GM19023 (cell line): ENCODE data around the gene ACTN4.
A peak's percentile ranks its signal among the peaks of the same experiment; 100 is the strongest.
"Not testable (repeated sequence)": the region's sequence is repeated elsewhere in the genome, so short reads cannot be mapped to it uniquely, and the experiment has no call there.

Source experiments
- ATAC-seq: cut with Tn5 transposase; IDR thresholded peaks from one replicate; pipeline ENCODE4 v1.9.1; 2021; ENCODE audit warnings: mild to moderate bottlenecking, moderate library complexity; ENCODE audit not compliant: unreplicated experiment

Gene ACTN4

GRCh38 chr19:38735257-38735686 is 87.8 kb downstream of the ACTN4 start:
- ATAC-seq = peak; percentile 38

DNA sequence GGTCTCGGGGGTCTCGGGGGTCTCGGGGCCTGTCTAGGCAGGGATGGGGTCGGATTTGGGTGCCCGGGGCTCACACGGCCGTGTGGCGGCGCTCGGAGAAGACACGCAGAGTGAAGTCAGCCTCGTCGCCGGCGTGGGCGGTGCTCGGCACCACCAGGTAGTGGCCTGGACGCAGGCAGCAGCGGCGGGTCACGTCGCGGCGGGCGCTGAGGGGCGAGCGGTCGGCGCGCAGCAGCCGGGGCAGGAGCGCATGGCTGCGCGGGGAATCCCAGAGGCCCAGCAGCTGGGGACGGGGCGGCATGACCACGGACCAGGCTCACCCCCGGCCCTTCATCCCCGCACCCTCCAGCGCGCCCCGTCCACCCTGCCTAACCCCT is 88.6 kb downstream of the ACTN4 start:
- no peak for ATAC-seq

DNA sequence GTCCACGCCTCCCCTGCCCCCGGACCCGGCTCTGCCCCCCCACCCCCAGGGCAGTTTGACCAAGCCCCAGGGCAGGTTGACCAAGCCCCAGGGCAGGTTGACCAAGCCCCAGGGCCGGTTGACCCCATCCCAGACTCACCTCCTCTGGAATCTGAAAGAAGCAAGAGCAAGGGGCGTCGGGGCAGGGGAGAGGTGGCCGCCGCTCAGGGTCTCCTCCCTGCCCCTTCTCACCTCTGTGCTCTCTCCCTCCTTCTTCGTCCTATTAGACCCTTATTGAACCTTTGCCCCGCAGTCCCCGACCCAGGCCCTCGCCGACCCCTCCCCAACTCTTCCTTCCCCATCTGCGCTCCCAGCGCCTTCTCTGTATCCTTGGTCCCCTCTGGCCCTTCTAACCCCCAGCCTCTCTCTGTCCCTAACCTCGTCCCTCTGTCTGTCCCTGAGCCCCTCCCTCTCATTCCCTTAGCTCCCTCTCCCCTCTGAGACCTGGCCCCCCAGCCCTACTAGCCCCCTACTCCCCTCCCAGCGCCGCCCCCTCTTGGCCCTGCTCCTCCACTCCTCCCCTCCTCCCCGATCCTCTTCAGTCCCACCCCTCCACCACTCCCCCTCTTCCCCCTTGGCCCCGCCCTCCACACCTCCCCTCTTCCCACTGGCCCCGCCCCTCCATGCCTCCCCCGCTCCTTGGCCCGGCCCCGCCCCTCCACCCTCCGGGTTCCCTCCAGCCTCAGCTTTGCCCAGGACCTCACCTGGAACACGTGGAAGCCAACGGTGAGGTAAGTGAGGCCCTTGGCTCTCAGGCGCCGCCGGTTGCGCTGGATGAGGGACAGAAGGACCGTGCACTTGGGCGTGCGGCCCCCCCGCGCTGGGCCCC is 89.2 kb downstream of the ACTN4 start:
- ATAC-seq = no peak

GRCh38 chr19:38737281-38737865 is 89.9 kb downstream of the ACTN4 start:
- no peak for ATAC-seq

DNA sequence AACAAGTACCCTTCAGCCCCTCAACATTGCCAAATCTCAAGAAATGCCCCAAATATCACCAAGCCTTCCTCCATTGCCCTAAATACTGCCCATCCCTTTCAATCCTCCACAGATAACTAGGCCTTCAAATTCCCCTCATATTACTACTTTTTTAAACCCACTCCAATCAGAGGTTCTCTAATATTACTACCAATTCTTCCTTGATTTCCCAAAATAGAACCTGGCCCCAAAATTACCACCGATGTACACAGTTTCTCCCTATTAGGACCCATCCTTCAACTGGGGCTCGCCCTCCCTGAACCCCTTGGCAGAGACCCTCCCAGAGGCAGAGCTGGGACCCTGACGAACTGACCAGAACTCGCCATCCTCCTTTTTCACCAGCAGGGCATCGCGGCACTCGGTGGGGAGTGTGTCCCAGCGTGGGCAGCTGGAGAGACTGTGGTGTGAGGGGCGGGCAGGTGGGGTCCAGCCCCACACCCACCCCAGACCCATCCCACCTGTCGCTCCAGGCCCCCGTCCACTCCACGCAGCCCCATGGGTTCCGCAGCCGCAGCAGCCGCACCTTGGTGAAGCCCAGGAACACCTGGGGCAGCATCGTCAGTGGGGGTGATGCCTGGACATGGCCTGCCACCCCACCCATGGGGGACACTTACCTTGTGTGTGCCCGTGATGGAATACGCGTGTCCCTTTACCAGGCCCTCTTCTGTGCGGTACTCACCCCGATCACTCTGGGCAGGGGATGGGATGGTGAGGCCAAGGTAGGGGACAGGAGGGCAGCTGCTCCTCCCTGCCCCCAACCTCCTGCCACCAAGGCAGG is 90.7 kb downstream of the ACTN4 start:
- ATAC-seq = no peak

DNA sequence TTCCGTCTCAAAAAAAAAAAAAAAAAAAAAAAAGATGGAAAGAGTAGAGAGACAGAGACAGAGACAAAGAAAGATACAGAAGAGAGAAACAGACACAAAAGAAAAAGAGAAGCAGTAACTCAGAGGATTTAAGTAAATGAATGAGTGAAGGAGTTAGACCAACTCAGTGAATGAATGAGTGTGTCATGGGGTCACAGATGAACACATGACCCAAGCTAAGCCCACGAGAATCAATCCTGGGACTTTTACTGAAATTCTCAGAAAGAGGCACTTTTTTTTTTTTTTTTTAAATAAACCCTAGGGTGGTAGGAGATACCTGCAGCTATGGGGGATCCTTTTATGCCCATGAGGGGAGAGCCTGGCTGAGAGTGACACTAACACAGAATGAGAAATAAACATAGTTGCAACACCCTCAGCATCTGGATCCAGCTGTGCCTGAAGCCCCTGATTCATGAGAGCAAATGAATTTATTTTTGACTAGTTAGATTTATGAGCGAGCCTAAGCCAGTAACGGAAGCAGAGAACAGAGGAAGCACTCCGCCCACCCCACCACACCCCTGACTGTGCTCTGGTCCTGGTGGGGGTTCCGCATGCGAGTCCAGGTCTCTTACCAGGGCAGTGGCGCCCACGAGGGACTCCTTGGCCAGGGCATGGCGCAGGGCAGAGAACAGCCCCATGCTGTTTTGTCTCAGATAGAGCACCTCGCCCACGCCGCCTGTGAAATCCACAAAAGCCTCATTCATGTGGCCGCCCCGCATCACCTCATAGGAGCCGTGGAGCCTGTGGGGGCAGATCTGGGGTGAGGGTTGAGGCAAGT is 92.2 kb downstream of the ACTN4 start:
- no peak for ATAC-seq

GRCh38 chr19:38740257-38740592 is 92.8 kb downstream of the ACTN4 start:
- ATAC-seq = no peak

DNA sequence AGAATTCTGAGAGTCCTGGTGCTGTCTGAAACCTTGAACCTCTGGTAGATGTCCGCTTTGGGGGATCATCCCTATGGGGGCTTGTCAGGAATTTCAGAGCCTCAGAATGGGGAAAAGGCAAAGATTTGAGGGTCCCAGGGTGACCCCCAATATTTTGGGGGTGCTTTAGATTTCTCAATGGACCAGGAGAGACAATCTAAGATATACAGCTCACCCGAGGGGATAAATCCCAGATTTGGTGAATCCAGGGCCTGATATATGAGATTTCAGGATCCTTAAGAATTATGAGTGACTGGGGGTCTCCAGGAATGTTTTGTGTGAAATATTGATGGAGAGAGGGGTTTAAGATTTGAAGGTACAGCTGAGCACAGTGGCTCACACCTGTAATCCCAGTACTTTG is 93.5 kb downstream of the ACTN4 start:
- ATAC-seq = no peak

DNA sequence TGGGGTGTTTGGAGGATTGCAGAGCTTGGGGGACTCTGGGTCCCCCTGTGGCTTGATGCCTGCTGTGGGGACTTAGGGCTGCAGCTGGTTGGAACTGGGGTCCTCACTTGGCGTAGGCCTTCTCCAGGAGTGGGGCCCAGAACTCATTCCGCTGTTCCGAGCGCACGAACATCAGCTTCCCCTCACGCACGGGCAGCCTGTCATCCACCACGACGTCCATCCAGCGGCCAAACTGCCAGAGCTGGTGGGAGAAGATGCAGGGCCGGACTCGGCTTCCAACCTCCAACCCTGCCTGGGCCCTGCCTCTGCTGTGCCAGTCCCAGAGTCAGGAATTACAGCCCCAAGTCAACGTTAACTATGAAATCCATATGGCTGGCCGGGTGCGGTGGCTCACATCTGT is 94.2 kb downstream of the ACTN4 start:
- no peak for ATAC-seq

DNA sequence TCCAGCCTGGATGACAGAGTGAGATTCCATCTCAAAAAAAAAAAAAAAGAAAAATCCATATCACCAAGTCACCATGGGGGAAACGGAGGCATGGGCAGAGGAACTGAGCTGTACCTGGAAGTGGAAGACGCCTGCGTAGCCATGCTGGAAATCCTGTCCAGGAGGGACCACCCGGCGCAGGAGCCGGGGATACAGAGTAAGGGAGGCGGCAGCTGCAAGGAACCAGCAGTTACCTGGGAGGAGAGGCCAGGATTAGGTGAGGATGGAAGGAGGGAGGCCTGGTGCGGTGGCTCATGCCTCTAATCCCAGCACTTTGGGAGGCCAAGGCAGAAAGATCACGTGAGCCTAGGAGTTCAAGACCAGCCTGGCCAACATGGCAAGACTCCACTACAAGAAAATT is 94.8 kb downstream of the ACTN4 start:
- ATAC-seq = no peak

GRCh38 chr19:38742906-38743305 is 95.5 kb downstream of the ACTN4 start:
- no peak for ATAC-seq

DNA sequence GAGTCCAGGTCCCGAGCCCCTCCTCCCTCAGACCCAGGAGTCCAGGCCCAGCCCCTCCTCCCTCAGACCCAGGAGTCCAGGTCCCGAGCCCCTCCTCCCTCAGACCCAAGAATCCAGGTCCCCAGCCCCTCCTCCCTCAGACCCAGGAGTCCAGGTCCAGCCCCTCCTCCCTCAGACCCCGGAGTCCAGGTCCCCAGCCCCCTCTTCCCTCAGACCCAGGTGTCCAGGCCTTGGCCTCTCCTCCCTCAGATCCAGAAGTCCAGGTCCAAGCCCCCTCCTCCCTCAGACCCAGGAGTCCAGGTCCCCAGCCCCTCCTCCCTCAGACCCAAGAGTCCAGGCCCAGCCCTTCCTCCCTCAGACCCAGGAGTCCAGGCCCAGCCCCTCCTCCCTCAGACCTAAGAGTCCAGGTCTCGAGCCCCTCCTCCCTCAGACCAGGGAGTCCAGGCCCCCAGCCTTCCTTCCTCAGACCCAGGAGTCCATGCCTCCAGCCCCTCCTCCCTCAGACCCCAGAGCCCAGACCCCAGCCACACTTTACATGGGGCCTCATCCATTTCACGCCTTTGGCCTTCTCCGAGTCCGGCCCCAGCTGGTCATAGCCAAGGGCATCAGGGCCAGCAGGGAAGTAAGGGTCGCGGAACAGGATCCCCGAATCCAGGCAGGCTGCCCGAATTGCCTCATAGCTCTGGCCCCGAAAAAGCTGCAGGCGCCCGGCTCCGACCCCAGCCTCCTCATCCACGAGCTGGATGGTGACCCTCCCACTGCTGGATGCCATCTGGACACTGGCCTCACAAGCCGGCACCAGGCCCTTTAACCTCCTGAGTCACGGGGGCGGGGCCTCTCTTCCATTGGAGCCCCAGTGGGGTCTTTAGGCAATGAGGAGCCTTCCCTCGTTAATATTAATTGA is 96.2 kb downstream of the ACTN4 start:
- no peak for ATAC-seq

DNA sequence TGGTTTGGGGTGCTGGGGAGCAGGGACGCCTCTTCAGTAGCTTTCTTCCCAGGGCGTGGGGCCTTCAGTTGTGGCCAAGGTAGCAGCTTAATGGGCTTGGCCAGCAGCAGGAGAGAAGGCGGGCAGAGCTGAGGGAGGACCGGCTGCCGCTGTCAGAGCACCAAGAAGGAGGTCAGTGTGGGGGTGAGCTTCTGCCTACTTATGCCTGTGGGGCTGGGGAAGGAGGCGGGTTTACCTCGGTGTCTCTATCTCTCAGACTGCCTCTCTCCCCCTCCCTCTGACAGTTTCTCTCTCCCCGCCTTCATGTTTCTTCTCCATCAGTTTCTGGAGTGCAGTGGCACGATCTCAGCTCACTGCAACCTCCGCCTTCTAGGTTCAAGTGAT is 96.8 kb downstream of the ACTN4 start, which contains the start of gene CAPN12:
Gene CAPN12, minus strand, starts transcription at position 177 of the 384 bp plus-strand sequence. CDS start 309 bp downstream, outside the sequence.
- no peak for ATAC-seq

- no peak for ATAC-seq
These were observed 97.4 kb downstream of the ACTN4 start for GRCh38 chr19:38744874-38745273.

DNA sequence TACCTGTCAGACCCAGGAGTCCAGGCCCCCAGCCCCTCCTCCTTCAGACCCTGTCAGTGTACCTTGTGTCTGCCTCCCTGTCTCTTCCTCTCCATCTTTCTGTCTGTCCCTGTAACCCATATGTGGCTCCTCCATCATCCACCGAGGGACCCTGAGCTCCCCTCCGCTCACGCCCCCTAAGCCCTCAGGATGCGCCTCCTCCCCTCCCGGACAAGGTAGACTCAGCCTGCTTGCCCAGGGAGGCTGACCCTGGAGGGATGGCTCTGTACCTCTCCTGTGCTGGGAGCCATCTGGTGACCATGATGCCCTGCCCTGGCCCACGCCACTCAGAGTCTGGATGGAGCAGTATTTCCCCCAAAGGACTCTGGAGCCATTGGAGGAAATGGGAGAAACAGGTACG is 97.9 kb downstream of the ACTN4 start:
- no peak for ATAC-seq

DNA sequence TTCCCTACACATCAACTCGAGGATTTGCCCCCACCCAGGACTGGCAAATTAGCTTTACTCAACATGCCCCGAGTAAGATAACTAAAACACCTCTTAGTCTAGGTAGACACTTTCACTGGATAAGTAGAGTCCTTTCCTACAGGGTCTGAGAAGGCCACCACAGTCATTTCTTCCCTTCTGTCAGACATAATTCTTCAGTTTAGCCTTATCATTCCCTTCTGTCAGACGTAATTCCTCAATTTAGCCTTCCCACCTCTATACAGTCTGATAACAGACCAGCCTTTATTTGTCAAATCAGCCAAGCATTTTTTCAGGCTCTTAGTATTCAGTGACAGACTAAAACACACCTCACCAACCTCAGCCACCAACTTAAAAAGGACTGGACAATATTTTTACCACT is 106.3 kb downstream of the ACTN4 start:
- not testable (repeated sequence) for ATAC-seq

DNA sequence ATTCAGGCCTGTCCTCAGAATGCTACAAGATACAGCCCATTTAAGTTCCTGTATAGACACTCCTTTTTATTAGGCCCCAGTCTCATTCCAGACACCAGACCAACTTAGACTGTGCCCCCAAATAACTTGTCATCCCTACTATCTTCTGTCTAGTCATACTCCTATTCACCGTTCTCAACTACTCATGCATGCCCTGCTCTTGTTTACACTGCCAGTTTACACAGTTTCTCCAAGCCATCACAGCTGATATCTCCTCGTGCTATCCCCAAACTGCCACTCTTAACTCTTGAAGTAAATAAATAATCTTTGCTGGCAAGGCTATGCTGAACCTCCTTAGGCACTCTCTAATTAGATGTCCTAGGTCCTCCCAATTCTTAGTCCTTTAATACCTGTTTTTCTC is 106.7 kb downstream of the ACTN4 start:
- not testable (repeated sequence) for ATAC-seq

DNA sequence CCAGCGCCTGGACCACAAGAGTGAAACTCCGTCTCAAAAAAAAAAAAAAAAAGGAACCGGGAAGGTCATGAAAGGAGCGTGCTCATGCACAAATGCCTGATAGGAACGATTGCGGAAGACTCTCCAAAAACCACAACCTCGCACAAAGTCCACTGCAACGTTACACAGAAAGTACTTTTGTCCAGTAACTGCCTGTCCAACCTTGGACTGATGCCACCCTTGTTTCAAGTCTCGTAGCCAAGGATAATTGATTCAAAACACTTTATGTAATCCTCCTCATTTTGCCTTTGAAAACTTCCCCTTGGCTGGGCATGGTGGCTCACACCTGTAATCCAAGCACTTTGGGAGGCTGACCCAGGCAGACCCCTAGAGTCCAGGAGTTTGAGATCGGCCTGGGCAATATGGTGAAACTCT is 112.1 kb downstream of the ACTN4 start:
- ATAC-seq = no peak

GRCh38 chr19:38760805-38761517 is 113.5 kb downstream of the ACTN4 start:
- ATAC-seq = not testable (repeated sequence)
